CD14-positive monocyte (primary cell): Measurements from ENCODE around the gene SLC43A2. TPM values are rescaled to one million over a fixed set of nuclear protein-coding genes. Genes with fewer than 3 reads are reported as not detected.

Experiments used
- DNase-seq, 3 donors: peaks; one replicate each; pipeline ENCODE4 v3.0.0-alpha.2; 2011 to 2022
- H2AFZ ChIP-seq: 2 replicates; pipeline ENCODE4 v1.6.0; 2012; ENCODE audit warnings: mild to moderate bottlenecking, low read depth, low read length, inconsistent platforms; ENCODE audit not compliant: insufficient read depth, poor library complexity, severe bottlenecking
- H3K27ac ChIP-seq, 2 donors: 1 replicate in 1 of 2; 2 replicates in 1 of 2; pipeline ENCODE4 v1.5.1; 2012 to 2013; ENCODE audit warnings: low read length in 2 of 2, control low read depth in 1 of 2, inconsistent platforms in 1 of 2, low read depth in 1 of 2, mild to moderate bottlenecking in 1 of 2
- H3K27me3 ChIP-seq, 2 donors: one replicate each; pipeline versions ENCODE4 v1.6.0 to v1.6.1; 2011 to 2013; ENCODE audit warnings: low read length in 2 of 2; ENCODE audit not compliant: control insufficient read depth in 2 of 2, insufficient read depth in 2 of 2
- H3K36me3 ChIP-seq, 2 donors: replicated peaks in 1 of 2; 1 replicate in 1 of 2; 2 replicates in 1 of 2; pipeline versions ENCODE4 v1.5.1 to v1.6.1; 2012 to 2013; ENCODE audit warnings: low read length in 2 of 2, control low read depth in 1 of 2, inconsistent platforms in 1 of 2, mild to moderate bottlenecking in 1 of 2; ENCODE audit not compliant: insufficient read depth in 2 of 2, control insufficient read depth in 1 of 2
- H3K4me1 ChIP-seq, 2 donors: 1 replicate in 1 of 2; 2 replicates in 1 of 2; pipeline versions ENCODE4 v1.5.1 to v1.6.1; 2012 to 2013; ENCODE audit warnings: low read length in 2 of 2, control low read depth in 1 of 2, inconsistent platforms in 1 of 2, mild to moderate bottlenecking in 1 of 2, moderate library complexity in 1 of 2; ENCODE audit not compliant: insufficient read depth in 2 of 2, control insufficient read depth in 1 of 2
- H3K4me2 ChIP-seq: replicated peaks from 2 replicates; pipeline ENCODE3; 2012; ENCODE audit warnings: low read length, moderate library complexity, mild to moderate bottlenecking; ENCODE audit not compliant: poor library complexity, severe bottlenecking; ENCODE audit errors: extremely low read depth
- H3K4me3 ChIP-seq, 3 experiments: fragments of 200-600 bp in 1 of 3; sonication (generic) in 1 of 3; replicated peaks in 1 of 3; 1 replicate in 2 of 3; 2 replicates in 1 of 3; pipeline ENCODE4 v1.5.1; 2011 to 2013; ENCODE audit warnings: low read length in 3 of 3, mild to moderate bottlenecking in 3 of 3, control low read depth in 2 of 3, low read depth in 2 of 3, inconsistent platforms in 1 of 3, moderate library complexity in 1 of 3
- H3K79me2 ChIP-seq: 2 replicates; pipeline ENCODE4 v1.6.0; 2012; ENCODE audit warnings: mild to moderate bottlenecking, control low read depth, inconsistent platforms, low read length, moderate library complexity; ENCODE audit not compliant: insufficient read depth
- H3K9ac ChIP-seq: 2 replicates; pipeline ENCODE4 v1.6.0; 2017; ENCODE audit warnings: low read length, mild to moderate bottlenecking; ENCODE audit not compliant: insufficient read depth, poor library complexity, severe bottlenecking
- H3K9me3 ChIP-seq, 2 donors: replicated peaks in 1 of 2; 1 replicate in 1 of 2; 2 replicates in 1 of 2; pipeline versions ENCODE4 v1.5.1 to v1.6.1; 2012 to 2013; ENCODE audit warnings: low read length in 2 of 2, control low read depth in 1 of 2; ENCODE audit not compliant: control insufficient read depth in 1 of 2, insufficient read depth in 1 of 2
- H4K20me1 ChIP-seq: 2 replicates; pipeline ENCODE4 v1.6.0; 2012; ENCODE audit warnings: mild to moderate bottlenecking, low read length, control low read depth, moderate library complexity; ENCODE audit not compliant: insufficient read depth
- H3K27ac Mint-ChIP-seq, 7 donors: one replicate each; pipeline ENCODE4 v1.8.0; 2020; ENCODE audit warnings: mild to moderate bottlenecking in 7 of 7, mixed read lengths in 7 of 7, moderate library complexity in 6 of 7, inconsistent platforms in 2 of 7
- H3K27me3 Mint-ChIP-seq, 3 donors: one replicate each; pipeline ENCODE4 v1.8.0; 2021 to 2022; ENCODE audit warnings: low read depth in 3 of 3, mild to moderate bottlenecking in 3 of 3, mixed read lengths in 3 of 3, moderate library complexity in 3 of 3, inconsistent platforms in 1 of 3
- H3K36me3 Mint-ChIP-seq, 2 donors: one replicate each; pipeline ENCODE4 v1.8.0; 2020; ENCODE audit warnings: mixed read lengths in 2 of 2, inconsistent platforms in 1 of 2, mild to moderate bottlenecking in 1 of 2
- H3K4me1 Mint-ChIP-seq: one replicate; pipeline ENCODE4 v1.8.0; 2020; ENCODE audit warnings: mild to moderate bottlenecking, mixed read lengths
- H3K4me3 Mint-ChIP-seq, 2 donors: one replicate each; pipeline ENCODE4 v1.8.0; 2020; ENCODE audit warnings: mild to moderate bottlenecking in 2 of 2, mixed read lengths in 2 of 2, moderate library complexity in 1 of 2
- H3K9me3 Mint-ChIP-seq, 7 donors: one replicate each; pipeline ENCODE4 v1.8.0; 2020 to 2022; ENCODE audit warnings: mixed read lengths in 7 of 7, mild to moderate bottlenecking in 6 of 7, moderate library complexity in 6 of 7, inconsistent platforms in 2 of 7
- CTCF ChIP-seq: fragments of 200-600 bp; IDR thresholded peaks from one replicate; pipeline ENCODE4 v1.8.0; 2022; ENCODE audit warnings: antibody characterized with exemption, mild to moderate bottlenecking
- WGBS: methylation state at CpG from one replicate; pipeline ENCODE4 v1.1.5; 2013; ENCODE audit warnings: missing lambda C conversion rate; ENCODE audit not compliant: insufficient coverage; 5-methylcytosine and 5-hydroxymethylcytosine counted together
- intact Hi-C, 2 donors: fragments of 100-400 bp; cut with micrococcal nuclease; formaldehyde crosslinking; loops; one replicate each; pipeline versions ENCODE4 v1.15.0 to v1.15.1; 2023
- polyA plus RNA-seq, 3 donors: library from polyadenylated mRNA; depleted of rRNA in 1 of 3; unstranded in 2 of 3; stranded (reverse) in 1 of 3; fragments of 300-500 nt in 2 of 3; fragments of >200 nt in 1 of 3; fragmentation: Illumina TruSeq in 2 of 3; gene quantifications; 1 replicate in 2 of 3; 2 replicates in 1 of 3; pipeline ENCODE4 v1.2.3, GENCODE V29; 2012 to 2021

The SLC43A2 gene
- polyA plus RNA-seq, 3 donors: 115 to 151 (median 117) TPM

- peak in 1 of 3 donors; percentile 1 for DNase-seq
- Mint-ChIP-seq H3K4me1 (peaks cover 33% of the 10 kb centered on the region), H3K4me3 (no peak overlapping the region), H3K36me3 (peaks cover 37 to 42% of the 10 kb centered on the region in 2 donors), H3K9me3 (peaks cover 0 to 4% (median 0%) of the 10 kb centered on the region in 7 donors), H3K27ac (peak overlapping the region in 1 of 7 donors; percentile 36), H3K27me3 (peaks cover 1 to 12% (median 1%) of the 10 kb centered on the region in 3 donors)
- intact Hi-C loops: no loop called here
- H3K27me3 ChIP-seq: no peaks in the 10 kb centered on the region
- peaks cover 23 to 29% of the 10 kb centered on the region in 2 donors for H3K36me3 ChIP-seq
- no peaks in the 10 kb centered on the region for H3K9me3 ChIP-seq
- 98% methylated on average over 45 of the region's 45 CpGs for WGBS
- TF ChIP-seq CTCF: no peak
- no peak overlapping the region for H3K4me2 ChIP-seq
- H3K27ac ChIP-seq: no peak overlapping the region
- no peak overlapping the region for H3K9ac ChIP-seq
- peaks cover 11% of the 10 kb centered on the region for H4K20me1 ChIP-seq
- H3K79me2 ChIP-seq: no peaks in the 10 kb centered on the region
- no peak overlapping the region for H2AFZ ChIP-seq
- H3K4me3 ChIP-seq: no peak overlapping the region
- H3K4me1 ChIP-seq: peaks cover 27 to 32% of the 10 kb centered on the region in 2 donors
Observed at GRCh38 chr17:1634841-1635650, 6.4 kb upstream of the SLC43A2 start.

GRCh38 chr17:1630662-1631061, 2.0 kb upstream of the SLC43A2 start:
- Histone ChIP-seq H4K20me1 (peaks cover 25% of the 10 kb centered on the region), H3K9ac (no peak overlapping the region), H3K9me3 (no peaks in the 10 kb centered on the region), H3K4me1 (peaks cover 46 to 58% of the 10 kb centered on the region in 2 donors), H3K4me2 (peak overlapping the region; percentile 92), H3K36me3 (peaks cover 11 to 22% of the 10 kb centered on the region in 2 donors), H3K79me2 (peaks cover 28% of the 10 kb centered on the region), H3K27ac (peak overlapping the region in 1 of 2 donors; percentile 95), H3K4me3 (peak overlapping the region in 1 of 3 experiments; percentile 99), H2AFZ (no peak overlapping the region), H3K27me3 (no peaks in the 10 kb centered on the region)
- Mint-ChIP-seq H3K4me3 (peak overlapping the region; percentile 90 to 95), H3K9me3 (peaks cover 0 to 3% (median 0%) of the 10 kb centered on the region in 7 donors), H3K4me1 (peaks cover 41% of the 10 kb centered on the region), H3K27ac (peak overlapping the region; percentile 85 to 96 (median 93)), H3K36me3 (peaks cover 27 to 29% of the 10 kb centered on the region in 2 donors), H3K27me3 (peaks cover 0 to 13% (median 1%) of the 10 kb centered on the region in 3 donors)
- DNase-seq: peak in 2 of 3 donors; percentile 49 to 59
- intact Hi-C loops: no loop called here
- no peak for TF ChIP-seq CTCF
- 80% methylated on average over 1 of the region's 4 CpGs for WGBS
